Upper lobe of left lung (tissue), 4 donors: Measurements from ENCODE around the gene IL6ST.

Source experiments
- CTCF ChIP-seq, 6 experiments: fragments of 450-650 bp in 4 of 6; fragments of 200-600 bp in 2 of 6; sonication (generic) in 2 of 6; IDR thresholded peaks; one replicate each; pipeline ENCODE4 v1.5.1; 2016 to 2019; ENCODE audit warnings: antibody characterized with exemption in 6 of 6
- EP300 ChIP-seq, 4 donors: sonication (generic); formaldehyde crosslinking; IDR thresholded peaks; one replicate each; pipeline ENCODE4 v1.5.1; 2017; ENCODE audit warnings: antibody characterized with exemption in 4 of 4, control low read depth in 2 of 4
- POLR2A ChIP-seq, 4 donors: fragments of 450-650 bp; IDR thresholded peaks; one replicate each; pipeline ENCODE4 v1.5.1; 2016 to 2017; ENCODE audit warnings: antibody characterized with exemption in 4 of 4, mild to moderate bottlenecking in 2 of 4
- POLR2AphosphoS5 ChIP-seq, 2 donors: sonication (generic); formaldehyde crosslinking; IDR thresholded peaks; one replicate each; pipeline ENCODE4 v1.5.1; 2017; ENCODE audit warnings: antibody characterized with exemption in 2 of 2

- TF ChIP-seq POLR2A (IDR thresholded peaks at IDR 0.05) (no peak), CTCF (IDR thresholded peaks at IDR 0.05) (no peak), EP300 (IDR thresholded peaks at IDR 0.05) (no peak), POLR2AphosphoS5 (IDR thresholded peaks at IDR 0.05) (no peak)
These were observed 9.6 kb downstream of the IL6ST start for GRCh38 chr5:55985181-55985580.
